Measurements from ENCODE around the gene CTAGE15.
"Not testable (repeated sequence)": the region's sequence is repeated elsewhere in the genome, so short reads cannot be mapped to it uniquely, and the experiment has no call there.

The CTAGE15 gene

GRCh38 chr7:143571501-143571900 is at the start of gene CTAGE15:
Gene CTAGE15 (plus strand): TSS chr7:143571801. CDS start chr7:143571818, 17 bp downstream.
- DNase-seq, result not testable (repeated sequence)

GRCh38 chr7:143522309-143522916 is 49.2 kb upstream of the CTAGE15 start:
- DNase-seq, result not testable (repeated sequence)

GRCh38 chr7:143531169-143531926 is 40.3 kb upstream of the CTAGE15 start:
- DNase-seq, result not testable (repeated sequence)

- not testable (repeated sequence) for DNase-seq
Observed at GRCh38 chr7:143531932-143532331, 39.7 kb upstream of the CTAGE15 start.

- not testable (repeated sequence) for DNase-seq
Observed at GRCh38 chr7:143533213-143533839, 38.3 kb upstream of the CTAGE15 start.

GRCh38 chr7:143536443-143536842 is 35.2 kb upstream of the CTAGE15 start:
- DNase-seq, result not testable (repeated sequence)

GRCh38 chr7:143543288-143544038 is 28.1 kb upstream of the CTAGE15 start:
- not testable (repeated sequence) for DNase-seq

- not testable (repeated sequence) for DNase-seq
Observed at GRCh38 chr7:143555968-143556367, 15.6 kb upstream of the CTAGE15 start.

GRCh38 chr7:143563306-143563705 is 8.3 kb upstream of the CTAGE15 start:
- DNase-seq, result not testable (repeated sequence)

GRCh38 chr7:143566001-143566400 is 5.6 kb upstream of the CTAGE15 start:
- DNase-seq, result not testable (repeated sequence)

GRCh38 chr7:143588183-143588582 is 16.6 kb downstream of the CTAGE15 start:
- not testable (repeated sequence) for DNase-seq

GRCh38 chr7:143589897-143590296 is 18.3 kb downstream of the CTAGE15 start:
- DNase-seq, result not testable (repeated sequence)

GRCh38 chr7:143598086-143598485 is 26.5 kb downstream of the CTAGE15 start:
- not testable (repeated sequence) for DNase-seq

GRCh38 chr7:143603549-143603948 is 31.9 kb downstream of the CTAGE15 start:
- DNase-seq, result not testable (repeated sequence)

- DNase-seq, result not testable (repeated sequence)
Observed at GRCh38 chr7:143606088-143606487, 34.5 kb downstream of the CTAGE15 start.

GRCh38 chr7:143615545-143615944 is 43.9 kb downstream of the CTAGE15 start:
- DNase-seq, result not testable (repeated sequence)

- not testable (repeated sequence) for DNase-seq
Observed at GRCh38 chr7:143617204-143617603, 45.6 kb downstream of the CTAGE15 start.

- DNase-seq, result not testable (repeated sequence)
Observed at GRCh38 chr7:143620058-143620457, 48.5 kb downstream of the CTAGE15 start.

- DNase-seq, result not testable (repeated sequence)
Observed at GRCh38 chr7:143620646-143621045, 49.0 kb downstream of the CTAGE15 start, which contains the start of gene TCAF2. Gene TCAF2 (plus strand): TSS chr7:143620974.

GRCh38 chr7:143621175-143621574 is 49.6 kb downstream of the CTAGE15 start:
- DNase-seq, result not testable (repeated sequence)

- not testable (repeated sequence) for DNase-seq
Observed at GRCh38 chr7:143622130-143622529, 50.5 kb downstream of the CTAGE15 start.
